Uterus (tissue), 2 donors: Measurements from ENCODE around the gene POU4F1.

Experiments
- CTCF ChIP-seq, 4 experiments: fragments of 200-600 bp in 2 of 4; fragments of 450-650 bp in 2 of 4; sonication (generic) in 2 of 4; IDR thresholded peaks; one replicate each; pipeline ENCODE4 v1.5.1; 2016 to 2019; ENCODE audit warnings: antibody characterized with exemption in 4 of 4, mild to moderate bottlenecking in 2 of 4, moderate library complexity in 1 of 4
- POLR2A ChIP-seq, 2 donors: fragments of 450-650 bp; IDR thresholded peaks; one replicate each; pipeline ENCODE4 v1.6.1; 2016; ENCODE audit warnings: antibody characterized with exemption in 2 of 2, mild to moderate bottlenecking in 1 of 2, moderate library complexity in 1 of 2

- TF ChIP-seq CTCF (IDR thresholded peaks at IDR 0.05) (no peak), POLR2A (IDR thresholded peaks at IDR 0.05) (no peak)
Measured at GRCh38 chr13:78604782-78605611, 1.6 kb upstream of the POU4F1 start.
